ACHN (cell line): Measurements from ENCODE around the gene LHX3.
A peak's percentile ranks its signal among the peaks of the same experiment; 100 is the strongest.
"Not testable (repeated sequence)": the region's sequence is repeated elsewhere in the genome, so short reads cannot be mapped to it uniquely, and the experiment has no call there.

Experiments used
- DNase-seq: peaks from one replicate; pipeline ENCODE4 v3.0.0-alpha.2; 2015
- in situ Hi-C: cut with HindIII; loops from 2 replicates; pipeline ENCODE4 v1.10.0; 2017; ENCODE audit warnings: low sequenced_read_pairs, low pct_ligation_motif_present, low pct_unique_long_range_greater_than_20kb

Gene LHX3

GRCh38 chr9:136243631-136244030, 38.7 kb upstream of the LHX3 start:
- DNase-seq, result no peak
- in situ Hi-C loops, result no loop called here

- in situ Hi-C loops, result no loop called here
- DNase-seq, result peak; percentile 13
Measured at GRCh38 chr9:136242918-136243525, 38.1 kb upstream of the LHX3 start.

DNA sequence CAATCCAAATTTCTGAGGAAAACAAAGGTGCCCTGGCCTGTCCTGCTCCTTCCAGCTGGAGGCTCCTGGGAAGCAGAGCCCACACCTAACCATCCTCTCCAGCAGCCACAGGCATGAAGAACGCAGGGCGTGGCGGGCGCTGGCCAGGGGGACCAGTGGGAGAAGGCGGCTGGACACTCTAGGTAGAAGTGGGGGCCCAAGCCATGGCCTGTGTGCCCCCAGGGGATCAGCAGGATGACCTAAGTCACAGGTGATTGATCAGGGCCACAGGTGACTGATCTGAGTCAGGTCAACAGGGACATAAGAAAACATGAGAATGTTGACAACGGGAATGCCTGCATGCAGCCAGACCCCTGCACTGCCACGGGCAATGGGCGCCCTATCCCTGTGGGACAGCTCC, 37.3 kb upstream of the LHX3 start:
- DNase-seq, result no peak
- in situ Hi-C loops, result no loop called here

- in situ Hi-C loops, result no loop called here
- DNase-seq, result no peak
Measured at GRCh38 chr9:136241542-136241941, 36.6 kb upstream of the LHX3 start.

DNA sequence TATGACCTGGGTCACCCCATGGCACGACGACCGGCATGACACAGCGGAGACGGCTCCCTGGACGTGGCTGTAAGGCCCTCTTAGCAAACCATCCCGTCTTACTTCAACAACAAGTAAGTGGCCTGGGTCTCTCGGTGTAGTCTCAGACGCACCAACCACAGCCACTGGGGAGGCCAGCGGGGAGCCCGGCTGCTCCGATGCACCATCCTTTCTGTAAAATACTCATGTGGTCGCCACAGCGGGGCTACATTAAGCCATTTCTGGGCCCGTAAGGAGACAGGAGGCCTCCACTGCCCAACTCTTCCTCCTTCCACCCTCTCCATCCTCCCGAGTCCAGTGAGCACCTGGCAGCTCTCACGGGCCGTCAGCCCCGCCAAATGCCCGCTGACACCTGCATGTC, 36.0 kb upstream of the LHX3 start:
- in situ Hi-C loops, result no loop called here
- no peak for DNase-seq

DNA sequence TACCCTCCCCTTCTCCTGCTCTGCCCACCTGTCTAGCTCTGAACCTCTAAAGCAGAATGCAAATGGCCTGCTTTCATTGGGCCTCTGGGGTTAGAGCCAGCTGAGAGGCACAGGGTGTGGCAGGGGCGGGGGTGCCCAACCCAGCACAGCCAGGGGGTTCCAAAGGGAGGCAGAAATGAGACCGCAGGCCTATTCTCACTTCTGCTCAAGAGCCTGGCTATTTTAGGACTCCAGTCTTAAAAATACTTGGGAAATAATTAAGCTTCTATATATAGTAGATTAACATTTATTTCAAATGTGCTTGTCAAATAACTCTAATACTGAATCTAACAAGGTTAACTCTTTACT, 35.0 kb upstream of the LHX3 start:
- in situ Hi-C loops, result no loop called here

DNA sequence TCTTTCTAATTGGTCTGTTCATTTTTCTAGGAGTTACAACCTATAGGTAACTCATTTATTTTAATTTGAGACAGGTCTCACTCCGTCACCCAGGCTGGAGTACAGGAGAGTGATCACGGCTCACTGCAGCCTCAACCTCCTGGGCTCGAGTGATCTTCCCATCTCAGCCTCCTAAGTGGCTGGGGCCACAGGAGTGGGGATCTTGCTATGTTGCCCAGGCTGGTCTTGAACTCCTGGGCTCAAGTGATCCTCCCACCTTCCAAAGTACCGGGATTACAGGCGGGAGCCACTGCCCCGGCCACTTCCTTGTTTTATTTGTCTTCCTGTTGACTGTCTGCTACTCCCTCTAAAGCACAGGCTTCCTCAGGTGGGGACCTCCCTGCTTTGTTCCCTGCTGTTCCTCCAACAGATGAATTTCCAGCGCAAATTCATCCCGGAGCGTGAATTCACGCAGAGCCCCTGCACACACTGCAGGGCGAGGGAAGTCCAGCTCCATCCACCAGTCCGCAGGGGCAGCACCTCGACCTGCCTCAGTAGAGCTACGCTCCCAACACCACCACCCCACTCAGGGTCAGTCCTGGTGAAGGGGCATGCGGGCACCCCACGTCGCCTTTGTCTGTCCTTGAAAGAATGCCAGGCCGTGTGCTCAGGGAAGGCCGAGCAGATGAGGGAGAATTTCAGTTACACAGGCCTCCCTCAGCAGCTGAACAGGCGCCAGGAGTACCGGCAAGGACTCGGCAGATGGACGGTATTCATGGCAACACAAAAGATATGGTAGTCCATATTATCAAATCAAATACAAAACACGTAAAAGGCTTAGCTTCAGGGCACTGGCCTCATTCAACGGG, 34.4 kb upstream of the LHX3 start:
- DNase-seq, result no peak
- in situ Hi-C loops, result no loop called here

More for the DNA sequence above, 35.0 kb upstream of the LHX3 start:
- no peak for DNase-seq

- DNase-seq, result no peak
- in situ Hi-C loops, result no loop called here
Measured at GRCh38 chr9:136238342-136238732, 33.4 kb upstream of the LHX3 start.

- in situ Hi-C loops, result no loop called here
- no peak for DNase-seq
Measured at GRCh38 chr9:136237486-136238341, 32.8 kb upstream of the LHX3 start.

GRCh38 chr9:136236471-136237410, 31.8 kb upstream of the LHX3 start:
- DNase-seq, in situ Hi-C loops: not testable (repeated sequence)

DNA sequence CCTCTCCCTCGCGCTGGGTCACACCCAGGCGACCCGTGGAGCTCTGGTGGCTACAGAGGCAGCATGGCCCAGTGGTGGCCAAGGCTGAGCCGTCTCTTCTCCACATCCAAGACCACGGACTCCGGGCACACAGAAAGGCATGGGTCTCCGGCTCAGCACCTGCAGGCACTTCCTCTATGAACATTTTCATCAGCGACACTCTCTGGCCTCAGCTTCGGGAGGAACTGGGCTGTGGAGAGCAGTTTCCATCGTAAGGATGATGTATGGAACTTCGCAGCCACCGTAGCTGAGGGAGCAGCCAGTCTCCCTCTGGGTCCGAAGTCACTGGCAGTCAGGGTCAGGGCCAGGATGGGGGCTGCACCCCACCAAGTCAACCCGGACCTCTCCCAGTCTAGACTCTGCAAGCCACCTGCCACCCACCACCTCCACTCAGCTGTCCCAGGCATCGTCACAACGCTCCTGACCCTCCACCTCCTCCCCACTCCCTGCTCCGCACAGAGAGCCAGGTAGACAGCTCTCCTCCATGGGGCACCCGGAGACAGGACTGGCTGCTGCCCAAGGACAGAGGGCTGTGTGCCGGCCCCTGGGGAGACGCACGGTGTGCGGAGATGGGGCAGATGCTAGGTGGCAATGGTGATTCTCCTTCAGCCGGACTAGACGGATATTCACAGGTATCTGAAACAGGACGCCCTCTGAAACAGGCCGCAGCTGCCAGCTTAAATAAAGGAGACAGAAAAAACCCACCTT, 31.0 kb upstream of the LHX3 start:
- no peak for DNase-seq
- in situ Hi-C loops, result no loop called here

- no peak for DNase-seq
- in situ Hi-C loops, result no loop called here
Measured at GRCh38 chr9:136235171-136235570, 30.2 kb upstream of the LHX3 start.

DNA sequence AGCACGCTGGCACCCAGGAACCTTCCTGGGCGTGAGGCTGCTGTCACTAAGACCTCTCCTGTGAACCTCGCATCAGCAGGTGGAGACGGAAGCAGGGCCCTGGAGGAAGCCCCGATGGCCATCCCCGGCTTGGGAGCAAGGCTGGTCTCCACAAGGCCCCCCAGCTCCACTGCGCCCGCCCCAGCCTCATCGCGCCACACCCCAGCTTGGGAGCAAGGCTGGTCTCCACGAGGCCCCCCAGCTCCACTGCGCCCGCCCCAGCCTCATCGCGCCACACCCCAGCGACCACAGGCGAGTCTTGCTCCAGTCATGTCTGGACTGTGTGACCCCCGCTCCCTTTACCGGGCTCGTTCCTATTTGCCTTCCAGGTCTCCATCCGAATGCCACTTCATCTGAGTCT, 29.7 kb upstream of the LHX3 start:
- no peak for DNase-seq
- in situ Hi-C loops, result no loop called here

- DNase-seq, result no peak
- in situ Hi-C loops, result no loop called here
Measured at GRCh38 chr9:136233868-136234267, 28.9 kb upstream of the LHX3 start.

- no peak for DNase-seq
- in situ Hi-C loops, result no loop called here
Measured at GRCh38 chr9:136233411-136233810, 28.5 kb upstream of the LHX3 start.

GRCh38 chr9:136232969-136233368, 28.0 kb upstream of the LHX3 start:
- in situ Hi-C loops, result no loop called here
- no peak for DNase-seq

DNA sequence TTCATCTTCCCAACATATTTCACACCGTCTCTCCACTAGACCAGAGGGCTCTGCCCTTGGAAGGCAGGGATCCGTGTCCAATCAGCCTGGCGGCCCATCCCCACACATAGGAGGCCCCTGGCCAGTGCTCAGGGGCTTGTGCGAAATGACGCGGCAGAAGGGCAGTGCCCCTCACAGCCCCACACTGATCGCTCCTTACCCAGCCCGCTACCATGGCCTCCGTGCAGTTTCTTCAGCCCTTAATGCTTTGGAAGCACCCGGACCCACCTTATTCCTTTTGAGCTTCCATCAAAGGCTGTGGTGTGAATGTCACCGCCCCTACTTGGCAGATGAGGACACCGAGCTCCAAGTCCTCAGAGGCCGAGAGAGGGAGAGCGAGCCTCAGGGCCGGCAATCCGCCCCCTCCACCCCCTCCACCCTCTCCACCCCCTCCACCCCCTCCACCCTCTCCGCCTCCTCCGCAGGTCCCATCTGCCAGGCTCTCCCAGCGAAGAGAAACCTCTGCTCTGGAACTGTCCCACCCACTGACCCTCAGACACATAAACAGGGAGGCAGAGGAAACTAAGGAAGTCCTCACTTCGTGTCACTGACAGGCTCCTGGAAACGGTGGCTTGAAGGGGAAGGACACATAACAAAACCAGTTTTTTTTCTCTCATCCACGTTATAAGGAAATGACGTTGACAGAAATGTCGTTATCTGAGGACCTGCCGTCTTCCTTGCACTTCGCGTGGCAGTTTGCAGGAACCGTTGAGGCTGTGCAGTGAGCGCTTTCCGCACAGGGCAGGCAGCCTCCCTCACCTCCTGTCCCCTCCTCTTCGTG, 26.8 kb upstream of the LHX3 start:
- in situ Hi-C loops, result no loop called here
- no peak for DNase-seq
